ENCODE measurements around the gene PCDH15.

PCDH15 gene

DNA sequence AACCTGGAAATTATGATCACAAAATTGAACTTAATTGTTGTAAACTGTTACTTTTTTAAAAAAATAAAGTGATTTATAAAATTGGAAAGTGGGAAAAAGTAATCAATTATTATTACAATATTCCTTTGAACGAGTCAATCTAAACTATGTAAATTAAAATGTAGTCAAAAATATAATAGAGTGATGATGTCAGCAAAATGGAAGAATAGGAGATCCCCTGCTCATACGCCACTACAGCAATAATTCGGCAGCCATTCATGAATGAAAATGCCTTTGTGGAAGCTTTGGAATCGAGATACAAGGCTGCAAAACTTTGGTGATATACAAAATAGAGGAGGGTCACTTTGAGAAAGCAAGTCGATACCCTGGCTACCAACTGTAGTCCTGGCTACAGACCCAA is 36.4 kb upstream of the PCDH15 start:
- DNase-seq = no peak
- Histone ChIP-seq H4K20me1 (ENCODE audit: insufficient read depth, low read length) (no peaks in the 10 kb centered on the region), H3K9ac (ENCODE audit: low read length) (no peak overlapping the region), H2AFZ (ENCODE audit: low read length) (no peak overlapping the region), H3K36me3 (replicated peaks; ENCODE audit: insufficient read depth, low read length) (no peaks in the 10 kb centered on the region), H3K4me2 (ENCODE audit: low read depth, low read length) (no peak overlapping the region), H3K9me2 (replicated peaks; ENCODE audit: insufficient read depth, low read length) (0 out of 2 replicates have a peak, but pooled peaks cover 2% of the 10 kb centered on the region), H3K27ac (ENCODE audit: low read length) (no peak overlapping the region), H3K79me2 (ENCODE audit: low read length) (no peaks in the 10 kb centered on the region), H3F3A (ENCODE audit: insufficient read depth, low read length) (no peaks in the 10 kb centered on the region), H3K27me3 (replicated peaks; ENCODE audit: insufficient read depth, low read length) (no peaks in the 10 kb centered on the region), H3K4me1 (ENCODE audit: low read length) (no peaks in the 10 kb centered on the region), H3K9me3 (replicated peaks; ENCODE audit: insufficient read depth, low read length) (no peaks in the 10 kb centered on the region), H3K4me3 (ENCODE audit: low read length) (no peak overlapping the region)
- TF ChIP-seq EZH2 (optimal IDR thresholded peaks at IDR 0.05; ENCODE audit: low read depth, low read length) = no peak
- no peak for TF ChIP-seq EZH2phosphoT487 (IDR thresholded peaks at IDR 0.05; ENCODE audit: low read length)
- TF ChIP-seq CTCF (IDR thresholded peaks at IDR 0.05; ENCODE audit: low read length) = no peak

GRCh38 chr10:54833029-54833428 is 32.0 kb upstream of the PCDH15 start:
- TF ChIP-seq EZH2phosphoT487 (IDR thresholded peaks at IDR 0.05; ENCODE audit: low read length) = no peak
- no peak for TF ChIP-seq EZH2 (optimal IDR thresholded peaks at IDR 0.05; ENCODE audit: low read depth, low read length)
- no peak for TF ChIP-seq CTCF (IDR thresholded peaks at IDR 0.05; ENCODE audit: low read length)
- no peak for DNase-seq
- no peak overlapping the region for H2AFZ ChIP-seq (ENCODE audit: low read length)

GRCh38 chr10:54826994-54827560 is 26.0 kb upstream of the PCDH15 start:
- H3K9ac ChIP-seq (ENCODE audit: low read length) = no peak overlapping the region
- no peaks in the 10 kb centered on the region for H3K27me3 ChIP-seq (replicated peaks; ENCODE audit: insufficient read depth, low read length)
- TF ChIP-seq EZH2phosphoT487 (IDR thresholded peaks at IDR 0.05; ENCODE audit: low read length) = no peak
- no peaks in the 10 kb centered on the region for H4K20me1 ChIP-seq (ENCODE audit: insufficient read depth, low read length)
- no peaks in the 10 kb centered on the region for H3K79me2 ChIP-seq (ENCODE audit: low read length)
- H3K4me3 ChIP-seq (ENCODE audit: low read length) = no peak overlapping the region
- H2AFZ ChIP-seq (ENCODE audit: low read length) = no peak overlapping the region
- no peak for DNase-seq
- no peak overlapping the region for H3K4me2 ChIP-seq (ENCODE audit: low read depth, low read length)
- H3K27ac ChIP-seq (ENCODE audit: low read length) = no peak overlapping the region
- no peaks in the 10 kb centered on the region for H3K36me3 ChIP-seq (replicated peaks; ENCODE audit: insufficient read depth, low read length)
- H3K9me2 ChIP-seq (replicated peaks; ENCODE audit: insufficient read depth, low read length) = no peaks in the 10 kb centered on the region
- H3K9me3 ChIP-seq (replicated peaks; ENCODE audit: insufficient read depth, low read length) = no peaks in the 10 kb centered on the region
- no peaks in the 10 kb centered on the region for H3K4me1 ChIP-seq (ENCODE audit: low read length)
- H3F3A ChIP-seq (ENCODE audit: insufficient read depth, low read length) = no peaks in the 10 kb centered on the region

More at GRCh38 chr10:54833029-54833428, 32.0 kb upstream of the PCDH15 start:
- no peak overlapping the region for H3K4me2 ChIP-seq (ENCODE audit: low read depth, low read length)
- H3F3A ChIP-seq (ENCODE audit: insufficient read depth, low read length) = no peaks in the 10 kb centered on the region
- no peak overlapping the region for H3K4me3 ChIP-seq (ENCODE audit: low read length)
- no peaks in the 10 kb centered on the region for H3K4me1 ChIP-seq (ENCODE audit: low read length)
- H3K79me2 ChIP-seq (ENCODE audit: low read length) = no peaks in the 10 kb centered on the region
- no peaks in the 10 kb centered on the region for H3K9me2 ChIP-seq (replicated peaks; ENCODE audit: insufficient read depth, low read length)
- H3K36me3 ChIP-seq (replicated peaks; ENCODE audit: insufficient read depth, low read length) = no peaks in the 10 kb centered on the region
- H3K27ac ChIP-seq (ENCODE audit: low read length) = no peak overlapping the region
- no peak overlapping the region for H3K9ac ChIP-seq (ENCODE audit: low read length)
- no peaks in the 10 kb centered on the region for H3K27me3 ChIP-seq (replicated peaks; ENCODE audit: insufficient read depth, low read length)
- no peaks in the 10 kb centered on the region for H3K9me3 ChIP-seq (replicated peaks; ENCODE audit: insufficient read depth, low read length)
- no peaks in the 10 kb centered on the region for H4K20me1 ChIP-seq (ENCODE audit: insufficient read depth, low read length)

- H3F3A ChIP-seq (ENCODE audit: insufficient read depth, low read length) = no peaks in the 10 kb centered on the region
- no peak overlapping the region for H3K4me2 ChIP-seq (ENCODE audit: low read depth, low read length)
- H3K27me3 ChIP-seq (replicated peaks; ENCODE audit: insufficient read depth, low read length) = no peaks in the 10 kb centered on the region
- TF ChIP-seq CTCF (IDR thresholded peaks at IDR 0.05; ENCODE audit: low read length) = no peak
- no peak for TF ChIP-seq EZH2 (optimal IDR thresholded peaks at IDR 0.05; ENCODE audit: low read depth, low read length)
- no peak for TF ChIP-seq EZH2phosphoT487 (IDR thresholded peaks at IDR 0.05; ENCODE audit: low read length)
- no peaks in the 10 kb centered on the region for H3K9me2 ChIP-seq (replicated peaks; ENCODE audit: insufficient read depth, low read length)
- H3K4me1 ChIP-seq (ENCODE audit: low read length) = no peaks in the 10 kb centered on the region
- H3K36me3 ChIP-seq (replicated peaks; ENCODE audit: insufficient read depth, low read length) = no peaks in the 10 kb centered on the region
- no peak overlapping the region for H3K4me3 ChIP-seq (ENCODE audit: low read length)
- H2AFZ ChIP-seq (ENCODE audit: low read length) = no peak overlapping the region
- no peaks in the 10 kb centered on the region for H3K79me2 ChIP-seq (ENCODE audit: low read length)
- no peak overlapping the region for H3K9ac ChIP-seq (ENCODE audit: low read length)
- DNase-seq = no peak
- H4K20me1 ChIP-seq (ENCODE audit: insufficient read depth, low read length) = no peaks in the 10 kb centered on the region
- H3K27ac ChIP-seq (ENCODE audit: low read length) = no peak overlapping the region
- no peaks in the 10 kb centered on the region for H3K9me3 ChIP-seq (replicated peaks; ENCODE audit: insufficient read depth, low read length)
These were observed 14.6 kb upstream of the PCDH15 start for GRCh38 chr10:54815583-54815982.

Measured in MM.1S (cell line).